ENCODE measurements around the gene EFHD2.
A peak's percentile ranks its signal among the peaks of the same experiment; 100 is the strongest.
"Not testable (repeated sequence)": the region's sequence is repeated elsewhere in the genome, so short reads cannot be mapped to it uniquely, and the experiment has no call there.

Gene EFHD2

DNA sequence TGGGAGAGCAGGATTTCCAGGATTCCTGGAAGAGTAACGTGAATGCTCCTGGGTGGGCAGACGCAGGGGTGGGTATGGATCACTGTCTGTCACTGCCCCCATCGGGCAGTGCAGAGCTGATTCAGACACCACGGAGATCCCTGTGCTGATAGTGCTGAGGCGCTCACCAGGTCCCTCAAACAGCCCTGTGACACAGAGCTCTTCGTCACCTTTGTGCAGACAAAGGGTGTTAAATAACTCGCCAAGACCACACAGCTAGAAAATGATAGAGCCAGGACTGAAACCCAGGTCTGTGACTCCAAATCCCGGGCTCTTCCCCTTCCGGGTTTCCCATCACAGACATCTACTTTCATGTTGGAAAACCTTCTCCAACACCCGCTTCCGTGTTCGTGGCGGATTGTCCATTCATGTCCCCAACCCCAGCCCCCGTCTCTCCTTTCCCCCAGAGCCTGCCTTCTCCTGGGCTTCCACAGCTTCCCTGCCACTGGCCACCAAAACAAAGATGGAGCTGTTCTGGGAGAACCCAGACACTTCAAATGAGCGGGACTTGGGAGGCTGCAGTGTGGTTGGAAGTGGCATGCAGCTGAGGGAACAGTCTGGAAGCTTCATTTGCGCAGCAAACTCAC, 2.6 kb downstream of the EFHD2 start:
- no peak for DNase-seq (ENCODE audit: low spot score)

DNA sequence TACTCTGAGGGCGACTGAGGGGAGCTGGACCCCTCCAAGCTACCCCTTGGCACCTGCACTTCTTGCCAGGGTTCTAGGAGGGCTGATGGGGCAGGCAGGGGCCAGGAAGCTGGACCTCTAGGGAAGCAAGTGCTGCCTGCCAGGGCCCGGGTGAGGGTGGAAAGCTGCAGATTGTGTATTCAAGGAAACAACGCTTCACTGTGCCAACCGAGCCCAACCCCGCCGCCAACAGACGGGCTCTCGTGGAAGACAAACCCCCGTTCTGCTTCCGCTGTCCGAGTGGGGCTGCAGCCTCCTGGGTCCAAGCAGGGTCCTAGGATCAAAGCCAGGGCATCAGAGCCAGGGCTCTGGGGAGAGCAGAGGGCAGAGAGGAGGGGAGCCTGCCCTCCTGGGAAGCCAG, 3.2 kb downstream of the EFHD2 start:
- no peak for DNase-seq (ENCODE audit: low spot score)

DNA sequence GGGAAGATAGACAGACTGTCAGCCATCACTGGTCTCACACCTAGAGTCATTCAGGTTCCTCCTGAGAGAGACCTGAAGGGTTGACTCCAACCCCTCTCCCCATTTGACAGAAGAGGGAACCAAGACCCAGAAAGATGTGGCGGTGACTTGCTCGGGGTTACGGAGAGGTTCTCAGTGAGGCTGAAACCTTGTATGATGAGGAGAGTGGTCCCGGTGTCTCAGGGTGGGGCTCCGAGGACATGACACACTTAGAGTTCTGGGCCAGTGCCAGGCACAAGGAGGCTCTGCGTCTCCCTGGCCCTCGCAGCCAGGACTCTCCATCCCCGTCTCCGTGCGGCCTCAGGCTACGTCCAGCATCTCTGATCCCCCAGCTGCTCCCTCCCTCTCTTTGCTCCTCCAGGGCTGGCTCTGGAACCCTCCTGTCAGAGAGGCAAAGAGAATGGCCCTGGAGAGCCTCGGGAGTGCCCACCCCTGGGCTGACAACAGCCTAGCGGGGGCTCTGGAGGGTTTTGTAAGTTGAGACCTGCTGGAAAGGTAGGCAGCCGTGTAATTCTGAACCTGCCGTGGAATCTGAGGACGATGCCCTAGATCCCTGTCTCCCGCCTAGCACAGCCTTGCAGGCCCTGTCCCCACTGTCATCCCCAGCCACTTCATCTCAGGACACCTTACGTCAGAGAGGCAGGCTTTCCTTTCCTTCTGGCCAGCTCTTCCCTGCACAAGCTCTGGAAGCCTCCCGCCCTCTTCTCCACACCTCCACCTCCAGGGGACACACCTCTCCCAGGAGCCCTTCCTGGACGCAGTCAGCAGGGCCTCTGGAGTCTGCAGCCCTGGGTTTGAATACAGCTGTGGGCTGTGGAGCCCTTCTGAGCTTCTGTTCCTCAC, 4.1 kb downstream of the EFHD2 start:
- no peak for DNase-seq (ENCODE audit: low spot score)

DNA sequence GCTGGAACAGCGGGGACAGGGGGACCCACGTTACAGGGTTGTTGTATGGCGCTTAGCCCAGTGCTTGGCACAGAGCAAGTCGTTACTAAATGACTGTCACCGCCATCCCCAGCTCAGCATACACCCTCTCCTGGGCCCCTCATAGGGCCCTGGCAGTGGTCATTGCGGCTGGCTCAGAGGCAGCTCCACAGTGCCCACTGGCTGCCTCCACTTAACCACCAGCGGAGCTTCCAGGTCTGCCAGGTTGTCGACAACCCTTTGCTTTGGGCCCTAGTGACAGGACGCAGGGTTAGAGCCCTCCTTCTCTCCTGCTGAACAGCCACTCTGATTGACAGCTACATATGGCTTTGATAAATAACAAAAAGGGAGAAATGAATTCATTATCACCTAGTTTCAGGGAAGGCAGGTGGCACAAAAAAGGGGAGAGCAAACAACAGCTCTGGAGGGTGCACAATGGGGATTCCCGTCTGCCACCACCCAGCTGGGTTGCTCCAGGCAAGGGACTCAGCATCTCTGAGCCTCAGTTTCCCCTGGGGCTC, 4.8 kb downstream of the EFHD2 start:
- DNase-seq (ENCODE audit: low spot score), result no peak

DNA sequence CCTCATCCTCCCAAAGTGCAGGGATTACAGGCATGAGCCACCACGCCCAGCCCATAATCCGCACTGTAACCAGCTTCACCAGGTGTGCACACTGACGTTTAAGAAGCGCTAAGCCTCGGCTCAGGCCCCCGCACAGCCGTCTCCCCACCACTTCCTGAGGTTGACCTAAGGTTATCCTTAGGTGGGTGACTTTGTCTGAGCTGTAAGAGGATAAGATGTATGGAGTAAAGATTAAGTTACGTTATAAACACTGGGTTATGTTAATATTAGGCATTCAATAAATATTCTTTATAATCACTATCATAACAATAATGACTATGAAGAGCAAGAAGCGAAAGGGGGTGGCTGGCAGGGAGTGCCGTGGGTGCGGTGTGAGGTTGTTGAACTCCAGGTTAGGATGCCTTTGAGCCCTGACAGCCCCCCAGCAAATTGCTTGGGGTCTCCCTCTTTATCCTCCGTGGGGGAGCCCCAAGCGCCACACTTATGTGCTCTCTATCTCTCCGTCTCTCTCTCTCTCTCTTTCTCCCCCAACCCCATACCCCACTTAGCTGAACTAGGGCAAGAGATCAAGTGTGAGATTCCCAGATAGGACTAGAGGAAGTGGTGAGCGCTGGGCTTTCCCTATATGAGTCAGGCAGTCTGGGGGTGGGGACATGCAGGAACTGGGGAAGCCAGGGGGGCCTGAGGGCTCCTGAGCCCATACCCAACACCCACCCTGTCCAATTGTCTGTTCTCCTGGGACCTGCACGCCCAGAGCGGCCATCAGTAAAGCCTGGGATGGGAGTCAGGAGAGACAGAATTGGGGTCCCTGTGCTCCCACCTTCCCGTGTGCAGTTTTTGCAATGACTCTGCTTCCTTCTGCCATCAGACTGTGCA, 7.6 kb downstream of the EFHD2 start:
- no peak for DNase-seq (ENCODE audit: low spot score)

DNA sequence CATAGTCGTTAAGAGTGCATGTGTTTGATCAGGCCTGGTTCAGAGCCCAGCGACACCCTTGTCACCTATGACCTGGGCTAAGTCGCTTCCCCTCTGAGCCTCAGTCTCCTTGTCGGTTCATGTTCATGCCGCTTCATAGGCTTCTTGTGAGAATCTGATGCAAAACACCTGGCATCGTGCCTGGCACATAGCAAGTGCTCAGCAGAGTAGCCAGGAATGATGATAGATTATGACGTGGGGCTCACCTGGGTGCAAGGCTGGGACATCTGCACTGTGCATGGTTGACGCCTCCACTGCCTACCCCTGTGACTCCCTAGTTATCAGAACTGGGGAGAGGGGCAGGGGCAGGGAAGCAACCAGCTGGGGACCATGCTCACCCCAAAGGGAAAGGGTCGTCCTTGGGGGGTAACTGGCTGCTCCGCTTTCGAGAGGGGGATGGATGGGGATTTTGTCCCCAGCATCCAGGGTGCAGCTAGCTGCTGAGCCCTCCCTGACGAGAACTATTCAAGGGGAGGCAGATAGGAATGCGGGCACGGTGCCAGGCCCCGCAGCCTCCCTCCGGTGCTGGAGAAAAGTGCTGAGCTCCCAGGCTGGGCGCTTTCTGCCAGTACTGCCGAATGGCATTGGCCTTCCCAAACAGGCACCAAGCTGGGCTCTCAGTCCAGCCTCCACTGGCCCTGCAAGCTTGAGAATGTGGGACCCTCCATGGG, 9.3 kb downstream of the EFHD2 start:
- DNase-seq (ENCODE audit: low spot score), result no peak

DNA sequence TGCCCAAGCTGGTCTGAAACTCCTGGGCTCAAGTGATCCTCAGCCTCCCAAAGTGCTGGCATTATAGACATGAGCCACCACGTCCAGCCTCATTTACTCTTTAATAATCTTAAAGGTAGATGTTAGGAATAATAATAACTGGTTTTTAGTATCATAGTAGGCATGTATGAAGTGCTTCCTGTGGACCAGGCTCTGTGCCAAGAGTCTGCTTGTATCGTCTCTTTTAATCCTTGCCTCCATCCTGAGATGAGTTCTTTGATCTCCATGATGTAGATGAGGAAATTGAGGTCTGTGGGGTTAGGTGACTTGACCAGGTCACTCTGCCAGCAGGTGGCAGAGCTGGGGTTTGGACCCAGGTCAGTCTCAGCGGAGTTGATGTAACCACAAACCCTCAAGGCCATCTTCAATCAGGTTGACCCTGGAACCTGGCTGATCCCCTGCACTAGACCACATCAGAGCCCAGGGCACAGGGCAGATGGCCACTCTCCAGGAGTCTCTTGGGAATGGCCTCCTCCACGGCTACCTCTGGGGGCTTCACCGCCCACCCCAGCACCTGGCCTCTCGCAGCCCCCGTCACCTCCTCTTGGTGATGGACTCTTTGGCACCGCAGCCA, 11.3 kb downstream of the EFHD2 start:
- no peak for DNase-seq (ENCODE audit: low spot score)

DNA sequence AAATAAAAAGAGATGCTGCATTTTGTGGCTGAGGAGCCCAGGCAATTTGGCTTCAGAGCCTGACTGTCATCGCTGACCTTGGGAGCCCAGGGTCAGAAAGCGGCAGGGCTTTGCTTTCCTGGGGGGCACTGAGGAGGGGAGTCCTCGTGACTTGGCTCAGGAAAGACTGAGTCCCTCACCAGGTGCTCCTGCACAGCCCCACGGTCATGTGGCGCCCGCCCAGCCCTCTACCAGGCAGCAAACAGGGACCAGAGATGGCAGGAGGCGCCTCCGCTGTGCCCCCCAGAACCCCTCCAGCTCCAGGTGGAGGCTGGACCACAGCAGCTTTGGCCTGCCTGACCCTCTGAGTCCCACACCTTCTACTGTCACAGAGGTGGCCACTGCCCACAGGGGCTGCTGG, 13.2 kb downstream of the EFHD2 start:
- no peak for DNase-seq (ENCODE audit: low spot score)

DNA sequence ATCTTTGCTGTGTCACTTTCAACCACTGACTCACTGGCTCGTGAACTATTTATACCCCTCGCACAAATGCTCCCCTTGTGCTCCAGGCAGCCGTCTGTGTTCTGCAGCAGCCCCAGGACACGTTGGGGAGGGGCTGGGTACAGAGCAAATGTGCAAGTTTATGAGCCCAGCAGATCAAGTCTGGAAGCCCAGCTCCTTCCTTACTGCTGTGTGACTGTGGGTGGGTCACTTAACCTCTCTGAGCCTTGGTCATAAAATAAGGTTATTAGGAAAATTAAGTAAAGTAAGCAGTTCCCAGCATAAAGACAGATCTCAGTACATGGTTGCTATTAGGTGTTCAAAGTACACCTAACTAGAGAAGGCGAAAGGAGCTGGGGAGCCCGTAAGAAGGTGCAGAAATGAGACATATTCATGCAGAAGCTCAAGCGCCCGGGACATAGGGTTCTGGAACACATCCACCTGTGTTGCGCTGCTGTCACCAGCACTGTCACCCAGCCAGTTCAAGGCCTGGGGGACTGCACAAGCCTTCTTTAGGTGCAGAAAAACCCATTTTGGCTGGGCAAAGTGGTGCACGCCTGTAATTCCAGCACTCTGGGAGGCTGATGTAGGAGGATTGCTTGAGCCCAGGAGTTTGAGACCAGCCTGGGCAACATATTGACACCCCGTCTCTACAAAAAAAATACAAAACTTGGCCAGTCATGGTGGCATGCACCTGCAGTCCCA, 13.8 kb downstream of the EFHD2 start:
- no peak for DNase-seq (ENCODE audit: low spot score)

DNA sequence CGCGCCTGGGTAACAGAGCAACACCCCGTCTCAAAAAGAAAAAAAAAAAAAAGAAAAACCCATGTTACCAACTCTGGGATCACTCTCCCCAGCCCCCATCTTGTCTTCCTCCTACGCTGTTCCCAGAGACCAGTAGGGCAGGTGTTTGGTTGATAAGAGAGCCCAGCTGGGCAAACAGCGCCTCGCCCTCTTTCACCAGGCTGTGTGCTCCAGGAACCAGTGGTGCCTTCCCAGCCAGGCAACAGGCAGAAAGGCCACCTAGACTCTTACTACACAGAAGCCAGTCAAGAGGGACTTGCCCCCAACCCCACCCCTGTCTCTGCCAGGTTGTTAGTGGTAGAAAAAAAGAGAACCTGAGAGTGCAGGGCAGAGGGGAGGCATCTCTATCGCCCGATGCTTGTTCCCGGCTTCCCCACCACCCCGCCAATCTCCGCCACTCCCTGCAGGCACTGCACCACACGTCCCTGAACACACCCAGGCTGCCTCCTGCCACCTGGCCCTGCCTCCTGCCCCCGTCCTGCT, 14.5 kb downstream of the EFHD2 start:
- DNase-seq (ENCODE audit: low spot score), result no peak

DNA sequence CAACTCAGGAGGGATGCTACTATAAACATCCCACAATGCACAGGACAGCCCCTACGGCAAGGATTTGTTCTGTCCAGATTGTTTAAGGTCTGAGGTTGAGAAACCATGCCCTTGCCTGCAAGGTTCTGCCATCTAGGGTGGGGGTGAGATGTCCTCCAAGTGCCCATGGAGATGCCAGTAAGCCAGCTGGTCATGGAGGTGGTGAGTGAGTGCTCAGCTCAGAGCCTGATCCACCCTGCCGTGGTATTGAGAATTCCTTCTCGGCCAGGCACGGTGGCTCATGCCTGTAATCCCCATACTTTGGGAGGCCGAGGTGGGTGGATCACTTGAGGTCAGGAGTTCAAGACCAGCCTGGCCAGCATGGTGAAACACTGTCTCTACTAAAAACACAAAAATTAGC, 15.3 kb downstream of the EFHD2 start:
- DNase-seq (ENCODE audit: low spot score), result no peak

DNA sequence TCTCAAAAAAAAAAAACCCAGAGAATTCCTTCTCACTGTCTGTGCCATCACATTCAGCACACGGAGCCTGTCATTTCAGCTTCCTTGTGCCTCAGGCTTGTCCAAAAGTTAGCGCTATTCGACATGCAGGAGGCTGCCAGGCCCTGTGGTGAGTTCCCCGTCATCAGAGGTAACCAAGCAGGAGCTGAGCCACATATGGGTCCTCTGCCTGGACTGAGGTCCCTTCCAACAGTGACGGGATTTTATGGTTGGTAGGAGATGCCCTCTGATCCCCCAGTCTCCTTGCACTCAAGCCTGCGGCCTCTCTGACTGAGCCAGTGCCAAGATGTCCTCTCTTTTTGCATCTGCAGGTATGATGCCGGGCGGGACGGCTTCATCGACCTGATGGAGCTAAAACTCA, 15.8 kb downstream of the EFHD2 start:
- no peak for DNase-seq (ENCODE audit: low spot score)

DNA sequence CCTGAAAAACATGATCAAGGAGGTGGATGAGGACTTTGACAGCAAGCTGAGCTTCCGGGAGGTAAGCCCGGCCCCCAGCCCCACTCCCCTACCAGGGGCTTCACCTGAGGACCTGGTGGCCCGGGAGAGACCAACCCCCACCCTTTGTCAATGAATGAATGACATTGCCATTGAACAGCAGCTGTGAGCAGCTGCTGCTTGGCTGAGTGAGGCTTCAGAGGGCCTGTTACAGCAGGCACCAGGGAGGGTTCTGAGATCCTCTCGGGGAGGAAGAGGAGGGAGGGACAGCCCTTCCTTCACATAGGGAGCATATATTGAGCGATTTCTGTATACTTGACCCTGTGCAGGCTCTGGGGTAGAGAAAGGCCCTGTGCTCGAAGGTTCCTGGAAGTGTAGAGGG, 16.3 kb downstream of the EFHD2 start:
- no peak for DNase-seq (ENCODE audit: low spot score)

DNA sequence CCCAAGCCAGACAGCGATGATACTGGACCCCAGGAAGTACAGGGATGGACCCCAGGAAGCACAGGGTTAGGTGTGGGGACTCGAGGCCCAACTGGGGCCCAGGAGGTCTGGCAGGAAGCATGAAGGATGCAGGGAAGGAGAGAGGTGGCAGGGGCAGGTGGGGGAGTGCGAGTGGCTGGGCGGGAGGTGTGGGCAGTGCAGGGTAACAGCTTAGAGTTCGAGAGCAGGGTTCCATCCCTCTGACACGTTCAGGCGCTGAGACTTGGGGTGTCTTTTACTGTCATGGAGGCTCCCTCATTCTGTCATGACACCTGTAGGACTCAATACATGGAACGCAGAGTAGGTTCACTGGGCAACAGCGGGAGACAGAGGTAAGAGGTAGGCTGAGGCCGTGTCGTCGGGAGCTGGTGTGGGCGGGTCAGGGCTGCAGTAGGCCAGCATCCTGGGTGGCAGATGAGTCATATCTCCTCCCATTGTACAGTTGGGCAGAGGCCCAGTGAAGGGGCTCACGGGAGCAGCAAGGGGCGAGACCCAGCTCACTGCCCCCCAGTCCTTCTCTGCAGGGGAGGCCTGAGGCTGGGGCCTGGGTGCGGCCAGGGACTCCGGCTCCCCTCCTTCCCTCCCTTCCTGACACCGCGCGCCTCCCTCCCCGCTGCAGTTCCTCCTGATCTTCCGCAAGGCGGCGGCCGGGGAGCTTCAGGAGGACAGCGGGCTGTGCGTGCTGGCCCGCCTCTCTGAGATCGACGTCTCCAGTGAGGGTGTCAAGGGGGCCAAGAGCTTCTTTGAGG, 17.0 kb downstream of the EFHD2 start:
- no peak for DNase-seq (ENCODE audit: low spot score)

DNA sequence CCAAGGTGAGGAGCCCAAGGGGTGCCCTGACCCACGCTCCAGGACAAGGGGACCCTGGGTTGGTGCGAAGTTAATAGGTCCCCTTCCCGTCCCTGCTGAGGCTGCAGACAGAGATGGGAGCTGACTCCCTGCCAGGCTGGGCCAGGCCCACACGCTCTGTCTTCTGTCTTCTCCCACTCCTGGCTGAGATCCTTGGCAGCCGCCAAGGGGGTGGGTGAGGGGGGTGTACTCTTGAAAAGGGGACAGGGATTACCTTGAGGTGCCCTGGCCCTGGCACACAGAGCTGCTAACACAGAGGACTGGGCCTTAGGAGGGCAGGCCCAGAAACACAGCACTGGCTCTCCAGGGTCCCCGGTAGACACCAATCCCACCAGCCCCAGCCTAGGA, 17.6 kb downstream of the EFHD2 start:
- no peak for DNase-seq (ENCODE audit: low spot score)

DNA sequence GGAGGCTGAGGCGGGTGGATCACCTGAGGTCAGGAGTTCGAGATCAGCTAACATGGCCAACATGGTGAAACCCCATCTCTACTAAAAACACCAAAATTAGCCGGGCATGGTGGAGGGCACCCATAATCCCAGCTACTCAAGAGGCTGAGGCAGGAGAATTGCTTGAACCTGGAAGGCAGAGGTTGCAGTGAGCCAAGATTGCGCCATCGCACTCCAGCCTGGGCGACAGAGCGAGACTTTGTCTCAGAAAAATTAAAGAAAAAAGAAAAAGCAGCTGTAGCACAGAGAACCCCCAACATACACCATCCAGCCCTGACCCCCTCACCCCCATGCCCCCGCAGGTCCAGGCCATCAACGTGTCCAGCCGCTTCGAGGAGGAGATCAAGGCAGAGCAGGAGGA, 18.6 kb downstream of the EFHD2 start:
- DNase-seq (ENCODE audit: low spot score), result not testable (repeated sequence)

DNA sequence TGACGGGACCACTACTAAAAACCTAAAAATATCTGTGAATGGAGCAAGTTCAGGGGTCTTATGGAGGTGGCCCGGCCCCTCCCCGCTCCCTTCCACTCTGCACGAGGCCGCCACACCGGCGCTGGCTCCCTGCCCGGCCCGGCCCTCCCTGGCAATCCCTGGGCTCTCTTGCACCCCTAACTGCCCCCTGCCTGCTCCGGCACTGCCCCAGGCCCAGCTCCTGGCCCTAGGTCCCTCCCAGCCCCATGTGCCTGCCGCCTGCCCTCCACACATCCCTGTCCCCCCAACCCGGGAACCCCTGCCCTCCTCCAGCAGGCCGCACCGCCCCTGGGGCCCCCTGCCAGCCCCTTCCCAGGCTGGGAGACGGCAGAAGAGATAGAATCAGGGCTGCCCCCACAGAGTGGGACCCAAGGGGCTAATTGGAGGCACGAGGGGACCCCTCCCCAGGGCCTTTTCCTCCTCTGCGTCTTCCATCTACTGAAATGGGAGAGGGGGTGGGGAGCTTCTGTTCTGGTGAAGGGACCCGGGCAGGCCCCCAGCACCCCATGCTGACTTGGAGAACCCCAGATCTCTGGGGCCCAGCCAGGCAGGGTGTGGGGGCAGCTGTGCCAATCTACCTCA, 19.2 kb downstream of the EFHD2 start:
- no peak for DNase-seq (ENCODE audit: low spot score)

DNA sequence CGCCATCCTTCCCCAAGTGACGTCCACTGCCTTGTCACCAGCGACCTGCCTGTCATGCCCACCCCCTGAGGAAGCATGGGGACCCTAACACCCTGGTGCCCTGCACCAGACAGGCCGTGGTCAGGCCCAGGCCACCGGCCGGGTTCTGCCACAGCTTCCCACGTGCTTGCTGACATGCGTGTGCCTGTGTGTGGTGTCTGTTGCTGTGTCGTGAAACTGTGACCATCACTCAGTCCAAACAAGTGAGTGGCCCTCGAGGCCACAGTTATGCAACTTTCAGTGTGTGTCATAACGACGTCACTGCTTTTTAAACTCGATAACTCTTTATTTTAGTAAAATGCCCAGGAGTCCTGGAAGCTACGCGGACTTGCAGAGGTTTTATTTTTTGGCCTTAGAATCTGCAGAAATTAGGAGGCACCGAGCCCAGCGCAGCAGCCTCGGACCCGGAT, 20.0 kb downstream of the EFHD2 start:
- DNase-seq (ENCODE audit: low spot score), result peak; percentile 65
